Large intestine (tissue), 3 donors: ENCODE results near the gene C10orf95. TPM values are rescaled to one million over a fixed set of nuclear protein-coding genes. Genes with fewer than 3 reads are reported as not detected.

Source experiments
- DNase-seq, 2 donors: peaks; one replicate each; pipeline versions ENCODE4 v3.0.0 to v3.0.0-alpha.2; 2013
- H3K27ac ChIP-seq: one replicate; pipeline ENCODE4 v1.5.1; 2013; ENCODE audit warnings: low read length
- H3K27me3 ChIP-seq: 2 replicates; pipeline ENCODE4 v1.6.1; 2013; ENCODE audit warnings: low read length; ENCODE audit not compliant: control insufficient read depth, insufficient read depth
- H3K36me3 ChIP-seq: 2 replicates; pipeline ENCODE4 v1.6.1; 2013; ENCODE audit warnings: low read length; ENCODE audit not compliant: control insufficient read depth, insufficient read depth
- H3K4me1 ChIP-seq: one replicate; pipeline ENCODE4 v1.6.1; 2013; ENCODE audit warnings: low read length; ENCODE audit not compliant: control insufficient read depth, insufficient read depth
- H3K4me3 ChIP-seq: one replicate; pipeline ENCODE4 v1.5.1; 2013; ENCODE audit warnings: low read length
- H3K9me3 ChIP-seq: one replicate; pipeline ENCODE4 v1.6.1; 2013; ENCODE audit warnings: mild to moderate bottlenecking, low read depth, low read length, moderate library complexity; ENCODE audit not compliant: control insufficient read depth
- WGBS: methylation state at CpG from one replicate; pipeline ENCODE4 v1.1.5; 2013; ENCODE audit warnings: low lambda C conversion rate; ENCODE audit not compliant: insufficient coverage; 5-methylcytosine and 5-hydroxymethylcytosine counted together
- polyA plus RNA-seq: library from polyadenylated mRNA; unstranded; fragments of 120-200 nt; gene quantifications from one replicate; pipeline ENCODE4 v1.2.1, GENCODE V29; 2013

Gene C10orf95
- polyA plus RNA-seq, 1 donor, result 4.2 TPM

DNA sequence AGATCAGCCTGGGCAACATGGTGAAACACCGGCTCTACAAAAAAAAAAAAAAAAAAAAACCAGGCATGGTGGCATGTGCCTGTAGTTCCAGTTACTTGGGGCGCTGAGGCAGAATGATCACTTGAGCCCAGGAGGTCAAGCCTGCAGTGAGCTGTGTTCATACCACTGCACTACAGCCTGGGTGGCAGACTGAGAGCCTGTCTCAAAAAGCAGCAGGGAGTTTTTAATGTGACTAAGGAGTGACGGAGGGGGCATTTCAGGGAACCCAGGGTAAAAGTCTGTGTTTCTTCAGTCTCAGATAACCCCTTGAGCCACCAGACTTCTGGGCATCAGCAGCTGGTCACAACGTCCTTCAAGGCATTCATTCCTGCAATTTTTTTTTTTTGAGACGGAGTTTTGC lies 2.2 kb upstream of the C10orf95 start:
- Histone ChIP-seq H3K36me3 (peaks cover 11% of the 10 kb centered on the region), H3K4me3 (no peak overlapping the region), H3K27ac (peak overlapping the region; percentile 27), H3K27me3 (no peaks in the 10 kb centered on the region), H3K9me3 (no peaks in the 10 kb centered on the region), H3K4me1 (peaks cover 60% of the 10 kb centered on the region)
- no peak for DNase-seq
- no CpG with 5 or more reads among the region's 5 CpGs for WGBS

DNA sequence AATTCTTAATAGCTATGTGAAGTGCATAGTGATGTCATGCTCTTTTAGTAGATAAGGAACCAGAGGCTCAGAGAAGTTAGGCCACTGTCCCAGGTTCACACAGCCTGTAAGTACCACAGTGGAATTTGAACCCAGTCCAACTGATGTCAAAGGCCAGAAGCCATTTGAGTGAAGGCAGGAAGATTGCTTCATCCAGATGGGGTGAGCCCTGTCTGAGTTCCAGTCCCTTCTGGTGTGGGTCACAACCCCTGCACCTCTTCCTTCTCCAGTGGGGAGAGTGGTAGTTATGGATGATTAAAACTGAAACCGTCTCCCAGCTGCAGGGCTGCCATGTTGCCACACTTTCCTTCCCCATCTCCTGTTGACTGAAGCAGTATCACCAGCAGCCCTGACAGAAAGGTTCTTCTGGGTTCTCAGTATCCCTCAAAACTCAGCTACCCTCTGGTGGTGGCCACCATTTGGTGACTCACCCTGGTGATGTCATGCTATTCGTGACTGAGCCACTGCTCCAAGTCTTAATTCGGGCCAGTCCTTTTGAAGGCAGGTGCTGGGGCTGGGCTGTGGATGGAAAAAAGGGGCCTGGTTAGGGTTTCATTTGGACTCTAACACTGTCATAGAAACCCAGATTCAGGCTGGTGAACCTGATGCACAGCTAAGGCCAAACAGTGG lies 1.5 kb upstream of the C10orf95 start:
- whole genome bisulfite sequencing, result no CpG with 5 or more reads among the region's 3 CpGs
- Histone ChIP-seq H3K27ac (peak overlapping the region; percentile 27), H3K27me3 (no peaks in the 10 kb centered on the region), H3K36me3 (peaks cover 11% of the 10 kb centered on the region), H3K4me3 (no peak overlapping the region), H3K9me3 (no peaks in the 10 kb centered on the region), H3K4me1 (peaks cover 53% of the 10 kb centered on the region)
- DNase-seq, result no peak

GRCh38 chr10:102450374-102451104 lies 804 bp downstream of the C10orf95 start:
- peak overlapping the region; percentile 79 for H3K4me3 ChIP-seq
- DNase-seq, result peak; percentile 92 to 96
- WGBS, result no CpG with 5 or more reads among the region's 104 CpGs
- H3K9me3 ChIP-seq, result no peaks in the 10 kb centered on the region
- H3K36me3 ChIP-seq, result peaks cover 8% of the 10 kb centered on the region
- H3K27ac ChIP-seq, result peak overlapping the region; percentile 93
- no peaks in the 10 kb centered on the region for H3K27me3 ChIP-seq
- peaks cover 36% of the 10 kb centered on the region for H3K4me1 ChIP-seq

DNA sequence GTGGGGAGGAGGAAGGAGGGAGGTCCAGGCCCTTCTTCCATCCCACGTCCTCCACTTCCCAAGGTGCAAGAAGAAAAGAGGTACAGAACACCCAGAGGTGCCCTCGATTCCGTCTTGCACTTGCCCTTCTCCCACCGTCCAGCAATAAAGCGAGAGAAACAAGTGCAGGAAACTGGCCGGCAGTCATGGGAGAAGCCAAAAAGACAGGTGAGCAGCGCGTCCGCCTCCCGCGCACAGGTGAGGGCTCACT lies 1.3 kb downstream of the C10orf95 start:
- Histone ChIP-seq H3K9me3 (no peaks in the 10 kb centered on the region), H3K4me1 (peaks cover 32% of the 10 kb centered on the region), H3K36me3 (peaks cover 8% of the 10 kb centered on the region), H3K4me3 (peak overlapping the region; percentile 66), H3K27ac (peak overlapping the region; percentile 93), H3K27me3 (no peaks in the 10 kb centered on the region)
- WGBS, result no CpG with 5 or more reads among the region's 11 CpGs
- no peak for DNase-seq

DNA sequence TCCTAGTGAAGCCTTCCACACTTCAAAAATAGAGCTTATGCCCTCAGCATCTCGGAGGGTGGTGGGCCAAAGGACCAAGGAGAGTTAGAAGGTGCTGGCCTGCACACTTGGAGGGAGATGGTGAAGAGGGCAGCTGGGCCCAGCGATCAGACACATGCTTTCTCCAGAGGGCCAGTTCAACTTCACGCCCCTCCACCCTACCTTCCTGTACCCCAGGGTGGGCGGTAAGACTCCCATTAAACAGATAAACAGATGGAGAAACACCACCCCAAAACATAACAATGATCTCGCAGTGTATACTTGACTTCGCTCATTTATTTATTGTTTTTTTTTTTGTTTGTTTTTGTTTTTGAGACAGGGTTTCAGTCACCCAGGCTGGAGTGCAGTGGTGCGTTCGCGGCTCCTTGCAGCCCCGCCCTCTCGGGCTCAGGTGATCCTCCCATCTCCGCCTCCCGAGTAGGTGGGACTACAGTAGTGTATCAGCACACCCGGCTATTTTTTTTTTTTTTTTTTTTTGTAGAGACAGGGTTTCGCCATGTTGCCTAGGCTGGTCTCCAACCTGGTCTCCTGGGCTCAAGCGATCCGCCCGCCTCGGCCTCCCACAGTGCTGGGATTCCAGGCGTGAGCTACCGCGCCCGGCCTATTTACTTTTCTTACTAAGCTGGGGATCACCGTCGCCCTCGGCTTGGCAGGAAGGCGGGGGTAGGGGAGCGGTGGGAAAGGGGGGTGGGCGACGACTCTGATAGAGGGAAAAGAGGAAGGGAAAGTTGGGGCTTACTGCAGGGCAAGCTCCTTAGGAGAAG lies 1.8 kb downstream of the C10orf95 start:
- Histone ChIP-seq H3K27me3 (no peaks in the 10 kb centered on the region), H3K9me3 (no peaks in the 10 kb centered on the region), H3K36me3 (peaks cover 8% of the 10 kb centered on the region), H3K4me1 (peaks cover 26% of the 10 kb centered on the region), H3K4me3 (peak overlapping the region; percentile 66), H3K27ac (peak overlapping the region; percentile 93)
- whole genome bisulfite sequencing, result no CpG with 5 or more reads among the region's 30 CpGs
- peak; percentile 84 to 88 for DNase-seq

GRCh38 chr10:102444851-102445250 lies 6.5 kb downstream of the C10orf95 start:
- Histone ChIP-seq H3K27ac (no peak overlapping the region), H3K27me3 (no peaks in the 10 kb centered on the region), H3K4me1 (peaks cover 5% of the 10 kb centered on the region), H3K9me3 (no peaks in the 10 kb centered on the region), H3K4me3 (no peak overlapping the region), H3K36me3 (no peaks in the 10 kb centered on the region)
- DNase-seq, result no peak
- 100% methylated on average over 2 of the region's 2 CpGs for WGBS

- DNase-seq, result no peak
- Histone ChIP-seq H3K9me3 (no peaks in the 10 kb centered on the region), H3K36me3 (no peaks in the 10 kb centered on the region), H3K4me3 (no peak overlapping the region), H3K27me3 (no peaks in the 10 kb centered on the region), H3K27ac (no peak overlapping the region), H3K4me1 (peaks cover 22% of the 10 kb centered on the region)
- WGBS, result no CpG with 5 or more reads among the region's 1 CpG
Observed at GRCh38 chr10:102438374-102438773, 13.0 kb downstream of the C10orf95 start.

GRCh38 chr10:102437515-102437914 lies 13.8 kb downstream of the C10orf95 start:
- Histone ChIP-seq H3K4me3 (no peak overlapping the region), H3K27ac (no peak overlapping the region), H3K9me3 (no peaks in the 10 kb centered on the region), H3K27me3 (no peaks in the 10 kb centered on the region), H3K4me1 (peaks cover 22% of the 10 kb centered on the region), H3K36me3 (no peaks in the 10 kb centered on the region)
- DNase-seq, result no peak
- WGBS, result no CpG with 5 or more reads among the region's 3 CpGs

DNA sequence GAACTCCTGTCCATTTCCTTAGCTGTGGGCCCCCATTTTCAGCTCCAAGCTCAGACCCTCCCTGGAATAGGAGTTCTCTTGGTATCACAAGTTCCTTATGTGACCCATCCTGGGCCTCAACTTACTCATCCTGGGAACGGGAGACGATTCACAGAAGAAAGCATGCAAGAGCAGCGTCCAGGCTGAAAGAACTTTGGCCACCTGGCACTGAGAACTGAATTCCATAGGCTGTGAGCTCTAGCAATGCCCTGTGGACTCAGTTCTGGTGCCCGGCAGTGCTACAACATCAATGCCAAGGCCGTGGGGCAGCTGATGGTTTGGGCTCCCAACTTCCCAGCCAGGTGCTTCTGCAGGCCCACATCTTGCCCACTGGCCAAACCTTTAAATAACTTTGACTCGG lies 15.0 kb downstream of the C10orf95 start:
- Histone ChIP-seq H3K27me3 (no peaks in the 10 kb centered on the region), H3K4me3 (no peak overlapping the region), H3K27ac (no peak overlapping the region), H3K4me1 (peaks cover 29% of the 10 kb centered on the region), H3K9me3 (no peaks in the 10 kb centered on the region), H3K36me3 (no peaks in the 10 kb centered on the region)
- DNase-seq, result no peak
- WGBS, result no CpG with 5 or more reads among the region's 6 CpGs

DNA sequence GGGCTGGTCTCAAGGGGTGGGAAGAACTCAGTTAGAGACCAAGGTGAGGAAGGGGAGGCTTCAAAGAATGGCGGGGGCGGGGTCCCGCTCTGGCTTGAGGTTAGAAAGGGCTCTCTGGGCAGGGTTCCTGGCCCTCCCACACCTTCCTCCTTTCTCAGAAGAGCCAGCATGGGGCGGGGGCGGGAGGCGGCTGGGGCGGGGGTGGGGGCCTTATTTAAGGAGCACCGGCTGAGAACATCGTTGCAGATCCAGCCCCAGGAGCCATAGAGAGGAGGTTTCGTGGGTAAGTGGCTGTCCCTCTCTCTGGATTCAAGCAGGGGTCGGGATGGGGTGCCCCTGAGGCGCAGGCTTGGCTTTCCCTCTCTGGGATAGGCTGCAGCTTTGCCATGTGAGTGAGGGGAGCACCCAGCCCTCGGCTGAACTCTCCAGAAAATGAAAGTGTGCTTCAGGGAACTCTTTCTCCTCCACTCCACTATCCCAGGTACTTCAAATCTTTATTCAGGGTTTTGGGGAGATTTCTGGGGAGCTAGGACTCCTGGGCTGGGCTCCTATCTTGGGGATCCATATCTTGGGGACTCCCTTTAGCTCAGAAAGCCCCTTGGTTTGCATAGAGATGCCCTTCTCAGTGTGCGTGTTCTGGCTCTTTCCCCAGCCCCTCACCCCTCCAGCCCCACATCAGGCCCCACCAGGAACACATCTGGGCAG lies 15.7 kb downstream of the C10orf95 start:
- no peaks in the 10 kb centered on the region for H3K27me3 ChIP-seq
- peak overlapping the region; percentile 30 for H3K4me3 ChIP-seq
- H3K36me3 ChIP-seq, result peaks cover 1% of the 10 kb centered on the region
- no peaks in the 10 kb centered on the region for H3K9me3 ChIP-seq
- peak in 1 of 2 donors; percentile 29 for DNase-seq
- peaks cover 29% of the 10 kb centered on the region for H3K4me1 ChIP-seq
- peak overlapping the region; percentile 56 for H3K27ac ChIP-seq
- WGBS, result no CpG with 5 or more reads among the region's 14 CpGs
